Endothelial cell of umbilical vein (primary cell): ENCODE results near the gene C16orf78. TPM values are rescaled to one million over a fixed set of nuclear protein-coding genes. Genes with fewer than 3 reads are reported as not detected.

Experiments used
- BruUV-seq: library from RNA; stranded (reverse); fragments of 400-500 nt; replicated peaks from 2 replicates; lab custom pipeline; 2021; lab: Mats Ljungman, UMichigan
- CTCF ChIA-PET: fragments of 300-600, 350-600 bp; sonication (Branson Sonifier 250); formaldehyde crosslinking; loops from one replicate; lab custom pipeline; 2021; ENCODE audit warnings: antibody characterized with exemption, inconsistent platforms; lab: Charles Lee
- POLR2A ChIA-PET: fragments of 300-600, 350-600 bp; sonication (Branson Sonifier 250); formaldehyde crosslinking; loops from one replicate; lab custom pipeline; 2021; ENCODE audit warnings: antibody characterized with exemption, inconsistent platforms; lab: Charles Lee
- DNase-seq: peaks from one replicate; pipeline ENCODE4 v3.0.0-alpha.2; 2011; ENCODE audit warnings: low read depth, low spot score
- FAIRE-seq: peaks from 2 replicates; lab custom pipeline; 2011; peaks lifted over from hg19 to GRCh38; lab: Jason Lieb, UNC
- H2AFZ ChIP-seq: 2 replicates; pipeline ENCODE4 v1.6.0; 2012; ENCODE audit warnings: low read depth, low read length, control low read depth, inconsistent platforms
- H3K27ac ChIP-seq: 2 replicates; pipeline ENCODE4 v1.5.1; 2011; ENCODE audit warnings: low read depth, mild to moderate bottlenecking, control low read depth, low read length, moderate library complexity; ENCODE audit not compliant: insufficient read depth
- H3K27me3 ChIP-seq, 2 experiments: 2 replicates each; pipeline versions ENCODE4 v1.6.0 to v1.6.1; 2011; ENCODE audit warnings: low read length in 2 of 2, mixed read lengths in 1 of 2; ENCODE audit not compliant: control insufficient read depth in 2 of 2, insufficient read depth in 2 of 2
- H3K36me3 ChIP-seq, 2 experiments: 2 replicates in 1 of 2; 3 replicates in 1 of 2; pipeline ENCODE4 v1.5.1; 2011; ENCODE audit warnings: low read length in 2 of 2, mild to moderate bottlenecking in 1 of 2, moderate library complexity in 1 of 2; ENCODE audit not compliant: control insufficient read depth in 2 of 2, insufficient read depth in 2 of 2; ENCODE audit errors: extremely low read depth in 1 of 2
- H3K4me1 ChIP-seq: 3 replicates; pipeline ENCODE4 v1.5.1; 2011; ENCODE audit warnings: mild to moderate bottlenecking, low read length; ENCODE audit not compliant: control insufficient read depth, insufficient read depth; ENCODE audit errors: extremely low read depth
- H3K4me2 ChIP-seq: 2 replicates; pipeline ENCODE4 v1.6.1; 2011; ENCODE audit warnings: low read length, control low read depth, mixed read lengths; ENCODE audit not compliant: insufficient read depth
- H3K4me3 ChIP-seq, 3 experiments: fragments of 200-600 bp in 1 of 3; sonication (generic), shearing (Covaris generic) in 1 of 3; replicated peaks in 1 of 3; 2 replicates each; pipeline ENCODE4 v1.5.1; 2011 to 2016; ENCODE audit warnings: control low read depth in 3 of 3, low read length in 3 of 3, mild to moderate bottlenecking in 2 of 3, inconsistent platforms in 1 of 3, low read depth in 1 of 3, moderate library complexity in 1 of 3; ENCODE audit not compliant: insufficient read depth in 1 of 3
- H3K79me2 ChIP-seq: 2 replicates; pipeline ENCODE4 v1.6.0; 2012; ENCODE audit warnings: low read length, inconsistent platforms; ENCODE audit not compliant: control insufficient read depth, insufficient read depth
- H3K9ac ChIP-seq: replicated peaks from 2 replicates; pipeline ENCODE3; 2011; ENCODE audit warnings: low read length, control low read depth; ENCODE audit not compliant: insufficient read depth; ENCODE audit errors: extremely low read depth
- H3K9me1 ChIP-seq: replicated peaks from 3 replicates; pipeline ENCODE4 v1.6.0; 2011; ENCODE audit warnings: mild to moderate bottlenecking, low read length; ENCODE audit not compliant: control insufficient read depth, insufficient read depth; ENCODE audit errors: extremely low read depth
- H3K9me3 ChIP-seq: replicated peaks from 2 replicates; pipeline ENCODE4 v1.5.1; 2012; ENCODE audit warnings: low read length, inconsistent platforms; ENCODE audit not compliant: control insufficient read depth, insufficient read depth
- H4K20me1 ChIP-seq: replicated peaks from 2 replicates; pipeline ENCODE3; 2011; ENCODE audit warnings: mild to moderate bottlenecking, low read length; ENCODE audit not compliant: control insufficient read depth, insufficient read depth; ENCODE audit errors: extremely low read depth
- CTCF ChIP-seq, 2 donors: IDR thresholded peaks; 1 replicate in 1 of 2; 2 replicates in 1 of 2; pipeline ENCODE4 v1.5.1; 2011; ENCODE audit warnings: low read length in 2 of 2, mild to moderate bottlenecking in 2 of 2, moderate library complexity in 2 of 2, control low read depth in 1 of 2, inconsistent platforms in 1 of 2, low read depth in 1 of 2; ENCODE audit not compliant: insufficient read depth in 1 of 2; ENCODE audit errors: extremely low read depth in 1 of 2
- EZH2 ChIP-seq: IDR thresholded peaks from 2 replicates; pipeline ENCODE4 v1.6.1; 2012; ENCODE audit warnings: borderline replicate concordance, low read depth, mild to moderate bottlenecking, moderate library complexity, low read length, inconsistent platforms; ENCODE audit not compliant: severe bottlenecking
- FOS ChIP-seq: IDR thresholded peaks from 2 replicates; pipeline ENCODE4 v1.6.1; 2011; ENCODE audit warnings: mild to moderate bottlenecking, low read length, moderate library complexity, borderline replicate concordance; ENCODE audit not compliant: insufficient read depth
- GATA2 ChIP-seq: IDR thresholded peaks from 2 replicates; pipeline ENCODE4 v1.7.0; 2011; ENCODE audit warnings: low read depth, mild to moderate bottlenecking, moderate library complexity, mixed read lengths, low read length; ENCODE audit not compliant: insufficient read length, insufficient read depth
- MAX ChIP-seq: IDR thresholded peaks from 2 replicates; pipeline ENCODE4 v1.6.1; 2011; ENCODE audit not compliant: insufficient read depth, insufficient read length
- MYC ChIP-seq: IDR thresholded peaks from one replicate; pipeline ENCODE4 v1.6.1; 2011; ENCODE audit warnings: mild to moderate bottlenecking, low read depth, low read length
- POLR2A ChIP-seq: IDR thresholded peaks from 2 replicates; pipeline ENCODE4 v1.6.1; 2012; ENCODE audit warnings: low read depth, mild to moderate bottlenecking, control low read depth, low read length
- dilution Hi-C: fragments of 300-500 bp; cut with MboI; formaldehyde crosslinking; loops from one replicate; pipeline ENCODE4 v1.15.0; 2019; ENCODE audit warnings: low sequenced_read_pairs; ENCODE audit not compliant: extremely low pct_ligation_motif_present
- intact Hi-C: fragments of 100-400 bp; cut with micrococcal nuclease; formaldehyde crosslinking; loops from one replicate; pipeline ENCODE4 v1.10.0; 2022
- polyA plus RNA-seq, 4 experiments: library from polyadenylated mRNA; depleted of rRNA in 3 of 4; stranded (reverse) in 3 of 4; unstranded in 1 of 4; fragments of >200 nt; gene quantifications; 2 replicates each; pipeline versions ENCODE4 v1.2.1 to v1.2.3, GENCODE V29; 2011 to 2012; ENCODE audit warnings: missing spikeins in 1 of 4
- total RNA-seq: library from RNA; stranded (reverse); gene quantifications from 2 replicates; pipeline ENCODE4 v1.2.3, GENCODE V29; 2021

The C16orf78 gene
- total and polyA plus RNA-seq, 2 donors (not counting 3 experiments of a cell fraction or from before 2014, with no cell fraction given): not detected

- dilution Hi-C loops (no loop called here), intact Hi-C loops (no loop called here)
- Histone ChIP-seq H3K4me3 (no peak overlapping the region), H3K9me3 (no peaks in the 10 kb centered on the region), H3K9me1 (no peaks in the 10 kb centered on the region), H3K36me3 (no peaks in the 10 kb centered on the region), H3K27me3 (no peaks in the 10 kb centered on the region), H3K9ac (no peak overlapping the region), H3K4me1 (no peaks in the 10 kb centered on the region), H3K79me2 (no peaks in the 10 kb centered on the region), H2AFZ (no peak overlapping the region), H4K20me1 (no peaks in the 10 kb centered on the region), H3K4me2 (no peak overlapping the region), H3K27ac (no peak overlapping the region)
- TF ChIP-seq FOS (no peak), CTCF (IDR thresholded peaks at IDR 0.05; ENCODE audit: extremely low read depth in 1 of 2, insufficient read depth in 1 of 2, low read depth in 1 of 2, low read length in 2 of 2) (no peak), EZH2 (no peak), GATA2 (no peak), MYC (no peak), MAX (no peak), POLR2A (no peak)
- no peak for FAIRE-seq
- ChIA-PET CTCF (interaction anchor here (1.5 kb wide), 1 partner anchor 668 kb away, joined by 3 read pairs; no protein-coding TSS in a partner anchor), POLR2A (no interaction called here)
- no peak for DNase-seq
- no TSS peak for BruUV-seq
Measured at GRCh38 chr16:49354991-49355390, 18.6 kb upstream of the C16orf78 start.
